Stimulated activated CD8-positive, alpha-beta memory T cell treated with anti-CD3 and anti-CD28 coated beads, Interleukin-15, amount 100 ng/mL, for 48 hours (primary cell): ENCODE results near the gene LDLRAD4.
"Not testable (repeated sequence)": the region's sequence is repeated elsewhere in the genome, so short reads cannot be mapped to it uniquely, and the experiment has no call there.

ENCODE experiments used
- DNase-seq, 2 donors: peaks; one replicate each; pipeline ENCODE4 v3.0.0-alpha.2; 2020; ENCODE audit warnings: low read depth in 2 of 2

Gene LDLRAD4

GRCh38 chr18:13462686-13463085 is 244.1 kb downstream of the LDLRAD4 start:
- DNase-seq = no peak

GRCh38 chr18:13463526-13464210 is 245.1 kb downstream of the LDLRAD4 start:
- no peak for DNase-seq

- peak; percentile 68 to 69 for DNase-seq
Measured at GRCh38 chr18:13464432-13465123, 246.0 kb downstream of the LDLRAD4 start.

GRCh38 chr18:13465124-13465446 is 246.5 kb downstream of the LDLRAD4 start:
- no peak for DNase-seq

GRCh38 chr18:13465476-13465875 is 246.9 kb downstream of the LDLRAD4 start:
- DNase-seq = no peak

- DNase-seq = no peak
Measured at GRCh38 chr18:13470516-13471197, 252.1 kb downstream of the LDLRAD4 start.

- DNase-seq = no peak
Measured at GRCh38 chr18:13471198-13471845, 252.8 kb downstream of the LDLRAD4 start.

GRCh38 chr18:13471971-13472628 is 253.5 kb downstream of the LDLRAD4 start:
- DNase-seq = no peak

- no peak for DNase-seq
Measured at GRCh38 chr18:13473751-13474150, 255.2 kb downstream of the LDLRAD4 start.

GRCh38 chr18:13474336-13474735 is 255.8 kb downstream of the LDLRAD4 start:
- no peak for DNase-seq

GRCh38 chr18:13474907-13475545 is 256.5 kb downstream of the LDLRAD4 start:
- DNase-seq = no peak

GRCh38 chr18:13476312-13476711 is 257.8 kb downstream of the LDLRAD4 start:
- not testable (repeated sequence) for DNase-seq

- DNase-seq = no peak
Measured at GRCh38 chr18:13477147-13477683, 258.7 kb downstream of the LDLRAD4 start.

- no peak for DNase-seq
Measured at GRCh38 chr18:13480571-13481255, 262.2 kb downstream of the LDLRAD4 start.

GRCh38 chr18:13481331-13481730 is 262.8 kb downstream of the LDLRAD4 start:
- no peak for DNase-seq

- DNase-seq = no peak
Measured at GRCh38 chr18:13481820-13482617, 263.5 kb downstream of the LDLRAD4 start.

GRCh38 chr18:13482618-13482945 is 264.0 kb downstream of the LDLRAD4 start:
- DNase-seq = no peak

- DNase-seq = no peak
Measured at GRCh38 chr18:13483316-13484270, 265.0 kb downstream of the LDLRAD4 start.

GRCh38 chr18:13485182-13485581 is 266.6 kb downstream of the LDLRAD4 start:
- no peak for DNase-seq
